Chondrocyte (in vitro differentiated cells): ENCODE results near the gene KEL. TPM values are rescaled to one million over a fixed set of nuclear protein-coding genes. Genes with fewer than 3 reads are reported as not detected.

Source experiments
- DNase-seq: peaks from one replicate; pipeline ENCODE4 v3.0.0; 2021; ENCODE audit warnings: mixed read lengths, low spot score
- H3K27ac Mint-ChIP-seq: one replicate; pipeline ENCODE4 v1.8.0; 2021; ENCODE audit warnings: mild to moderate bottlenecking, moderate library complexity, mixed read lengths; ENCODE audit not compliant: unreplicated experiment
- H3K27me3 Mint-ChIP-seq: 2 replicates; pipeline ENCODE4 v1.8.0; 2021; ENCODE audit warnings: low read depth, mixed read lengths
- H3K36me3 Mint-ChIP-seq: 2 replicates; pipeline ENCODE4 v1.8.0; 2021; ENCODE audit warnings: low read depth, mixed read lengths
- H3K4me1 Mint-ChIP-seq: 2 replicates; pipeline ENCODE4 v1.8.0; 2021; ENCODE audit warnings: low read depth, mild to moderate bottlenecking, mixed read lengths
- H3K4me3 Mint-ChIP-seq: one replicate; pipeline ENCODE4 v1.8.0; 2021; ENCODE audit warnings: mild to moderate bottlenecking, moderate library complexity, mixed read lengths; ENCODE audit not compliant: unreplicated experiment
- H3K9me3 Mint-ChIP-seq: 2 replicates; pipeline ENCODE4 v1.8.0; 2021; ENCODE audit warnings: low read depth, mixed read lengths
- CTCF ChIP-seq: fragments of 200-600 bp; sonication (generic); IDR thresholded peaks from 2 replicates; pipeline ENCODE4 v1.5.0; 2021; ENCODE audit warnings: antibody characterized with exemption, mild to moderate bottlenecking, moderate library complexity
- total RNA-seq: library from RNA; stranded (reverse); gene quantifications from 3 replicates; pipeline ENCODE4 v1.2.1, GENCODE V29; 2021

Gene KEL
- total RNA-seq, 1 donor from 2014 or later: 0.40 TPM

DNA sequence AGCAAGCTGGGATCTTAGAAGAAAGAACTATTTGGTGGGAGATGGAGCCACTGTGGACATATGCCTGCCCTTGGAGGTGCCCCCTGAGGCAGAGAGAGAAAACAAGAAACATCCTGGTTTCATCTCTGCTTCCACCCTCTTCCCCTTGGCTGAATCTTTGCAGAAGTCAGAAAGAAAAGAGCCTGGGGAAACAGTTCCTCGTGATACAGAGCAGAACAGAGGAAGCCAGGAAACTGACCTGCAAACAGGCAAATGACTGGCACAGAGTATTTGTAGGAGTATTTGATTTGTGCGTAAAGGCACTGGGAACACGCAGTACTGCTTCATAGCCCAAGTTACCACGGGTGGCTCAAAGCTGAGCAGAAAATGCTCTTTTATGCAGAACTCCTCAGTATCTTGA lies 7.0 kb upstream of the KEL start:
- Mint-ChIP-seq H3K4me3 (no peak overlapping the region), H3K4me1 (no peaks in the 10 kb centered on the region), H3K9me3 (peaks cover 10% of the 10 kb centered on the region), H3K27me3 (no peaks in the 10 kb centered on the region), H3K36me3 (no peaks in the 10 kb centered on the region), H3K27ac (no peak overlapping the region)
- TF ChIP-seq CTCF: no peak
- DNase-seq: no peak

- H3K27ac Mint-ChIP-seq: no peak overlapping the region
- no peaks in the 10 kb centered on the region for H3K27me3 Mint-ChIP-seq
- H3K4me1 Mint-ChIP-seq: no peaks in the 10 kb centered on the region
- no peak for DNase-seq
- peaks cover 3% of the 10 kb centered on the region for H3K9me3 Mint-ChIP-seq
- no peak for TF ChIP-seq CTCF
- H3K36me3 Mint-ChIP-seq: no peaks in the 10 kb centered on the region
- H3K4me3 Mint-ChIP-seq: no peak overlapping the region
These were observed 6.1 kb upstream of the KEL start for GRCh38 chr7:142968229-142968628.

DNA sequence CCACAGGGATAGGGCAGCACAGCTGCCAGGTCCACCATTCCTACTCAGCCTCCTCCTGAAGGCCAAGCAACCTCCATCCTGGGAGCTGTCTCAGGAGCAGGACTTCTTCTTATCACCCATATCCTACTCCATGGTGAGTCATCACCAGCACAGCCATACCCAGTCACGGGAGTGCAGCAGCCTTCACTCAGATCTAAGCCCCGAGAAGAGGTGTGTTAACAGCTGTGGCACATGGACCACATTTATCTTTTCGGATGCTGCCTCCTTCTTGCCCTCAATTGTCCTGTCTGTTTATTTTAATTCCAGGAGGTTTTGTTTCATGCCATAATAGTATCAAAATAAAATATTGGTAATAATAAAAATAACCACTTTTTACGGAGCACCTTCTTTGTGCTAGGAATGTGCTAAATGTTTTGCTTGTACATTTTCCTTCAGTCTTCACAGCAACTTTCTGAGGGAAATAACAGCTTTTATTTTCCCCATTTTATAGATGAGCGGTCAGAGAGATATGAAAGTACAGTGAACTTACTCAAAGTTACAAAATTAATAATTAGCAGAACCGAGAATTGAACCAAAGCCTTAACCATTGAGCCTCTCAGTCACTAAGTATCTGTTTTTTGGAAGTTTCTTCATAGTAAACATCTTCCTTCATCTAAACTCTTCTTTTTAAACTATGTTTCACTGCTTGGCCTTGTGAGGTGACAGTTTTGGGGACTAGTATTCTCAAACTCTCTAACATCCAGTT lies 2.5 kb upstream of the KEL start:
- no peak overlapping the region for H3K27ac Mint-ChIP-seq
- no peaks in the 10 kb centered on the region for H3K4me1 Mint-ChIP-seq
- DNase-seq: no peak
- H3K27me3 Mint-ChIP-seq: no peaks in the 10 kb centered on the region
- H3K36me3 Mint-ChIP-seq: no peaks in the 10 kb centered on the region
- no peak overlapping the region for H3K4me3 Mint-ChIP-seq
- TF ChIP-seq CTCF: no peak
- H3K9me3 Mint-ChIP-seq: no peaks in the 10 kb centered on the region

GRCh38 chr7:142963993-142964392 lies 1.8 kb upstream of the KEL start:
- H3K4me3 Mint-ChIP-seq: no peak overlapping the region
- H3K36me3 Mint-ChIP-seq: no peaks in the 10 kb centered on the region
- peaks cover 5% of the 10 kb centered on the region for H3K27me3 Mint-ChIP-seq
- H3K4me1 Mint-ChIP-seq: no peaks in the 10 kb centered on the region
- TF ChIP-seq CTCF: no peak
- no peak for DNase-seq
- H3K27ac Mint-ChIP-seq: no peak overlapping the region
- H3K9me3 Mint-ChIP-seq: no peaks in the 10 kb centered on the region

- TF ChIP-seq CTCF: no peak
- peaks cover 8% of the 10 kb centered on the region for H3K27me3 Mint-ChIP-seq
- no peak overlapping the region for H3K27ac Mint-ChIP-seq
- DNase-seq: no peak
- no peaks in the 10 kb centered on the region for H3K36me3 Mint-ChIP-seq
- H3K9me3 Mint-ChIP-seq: no peaks in the 10 kb centered on the region
- H3K4me3 Mint-ChIP-seq: no peak overlapping the region
- no peaks in the 10 kb centered on the region for H3K4me1 Mint-ChIP-seq
These were observed 828 bp upstream of the KEL start for GRCh38 chr7:142962991-142963390.
